HG03139 (cell line): ENCODE measurements around the gene CBLIF.
"Not testable (repeated sequence)": the region's sequence is repeated elsewhere in the genome, so short reads cannot be mapped to it uniquely, and the experiment has no call there.

Source experiments
- ATAC-seq: cut with Tn5 transposase; IDR thresholded peaks from one replicate; pipeline ENCODE4 v1.9.1; 2021; ENCODE audit not compliant: unreplicated experiment

The CBLIF gene

GRCh38 chr11:59848439-59848838 lies 3.1 kb upstream of the CBLIF start:
- not testable (repeated sequence) for ATAC-seq

- no peak for ATAC-seq
These were observed 2.3 kb upstream of the CBLIF start for GRCh38 chr11:59847626-59848025.

- ATAC-seq = no peak
These were observed 1.3 kb upstream of the CBLIF start for GRCh38 chr11:59846556-59846955.

- ATAC-seq = no peak
These were observed 3.0 kb downstream of the CBLIF start for GRCh38 chr11:59842316-59842715.

- no peak for ATAC-seq
These were observed 3.8 kb downstream of the CBLIF start for GRCh38 chr11:59841514-59841913.

- no peak for ATAC-seq
These were observed 5.7 kb downstream of the CBLIF start for GRCh38 chr11:59839615-59840014.

DNA sequence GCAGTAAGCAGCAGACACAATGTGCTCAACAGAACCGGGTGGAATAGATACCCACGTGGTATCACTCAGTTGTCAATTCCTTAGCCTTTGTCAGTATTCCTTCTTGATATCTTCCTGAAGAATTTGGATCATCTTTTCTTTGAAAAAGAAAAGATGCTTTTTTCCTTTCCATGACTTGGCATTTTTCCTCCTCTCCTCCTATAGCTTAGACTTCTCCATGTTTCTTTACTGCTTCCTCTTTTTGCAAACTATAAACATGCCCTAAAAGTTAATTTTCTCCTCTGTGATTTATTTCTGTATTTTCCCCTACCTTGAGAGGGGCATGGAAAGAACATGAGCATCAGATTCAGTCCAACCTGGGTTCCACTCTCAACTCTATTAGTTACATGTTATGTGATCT lies 11.7 kb downstream of the CBLIF start:
- ATAC-seq = no peak

DNA sequence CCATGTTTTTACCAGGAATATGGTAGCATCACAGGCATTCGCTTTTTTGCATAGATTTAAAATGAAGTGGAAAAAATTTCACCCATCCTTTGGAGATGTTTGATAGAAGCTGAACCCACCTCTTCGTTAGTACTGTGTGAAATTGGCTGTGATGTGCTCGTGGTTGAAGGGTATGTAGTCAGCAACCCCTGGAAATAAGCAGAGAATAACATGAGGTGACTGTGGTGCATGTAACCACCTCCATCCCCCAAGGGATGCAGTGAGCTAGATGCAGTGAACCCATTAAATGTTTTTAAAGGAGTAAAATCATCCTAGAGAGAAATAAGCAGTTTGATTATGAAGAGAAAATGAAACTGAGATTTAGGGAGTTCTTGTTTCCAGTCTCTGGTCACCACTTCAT lies 15.9 kb downstream of the CBLIF start:
- no peak for ATAC-seq

GRCh38 chr11:59822989-59823566 lies 22.2 kb downstream of the CBLIF start:
- peak; percentile 78 for ATAC-seq

DNA sequence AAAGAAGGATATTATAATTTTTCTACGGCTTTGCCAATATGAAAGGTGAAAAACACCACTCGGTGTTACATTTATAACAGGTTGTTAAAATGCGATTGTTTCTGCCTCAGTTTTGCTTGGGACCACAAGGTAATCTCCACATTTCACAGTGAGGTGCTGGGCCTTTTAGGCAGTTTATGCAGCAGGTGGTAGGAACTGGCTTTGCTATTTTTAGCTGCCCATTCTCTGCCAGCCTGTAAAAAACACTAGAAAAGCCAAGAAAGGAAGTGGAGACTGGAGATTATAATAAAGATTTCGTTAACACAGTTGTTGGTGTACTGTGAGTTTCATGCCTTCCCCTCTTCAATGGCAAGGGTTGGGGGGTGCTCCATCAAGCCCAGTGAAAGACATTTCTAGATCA lies 26.7 kb downstream of the CBLIF start:
- no peak for ATAC-seq

DNA sequence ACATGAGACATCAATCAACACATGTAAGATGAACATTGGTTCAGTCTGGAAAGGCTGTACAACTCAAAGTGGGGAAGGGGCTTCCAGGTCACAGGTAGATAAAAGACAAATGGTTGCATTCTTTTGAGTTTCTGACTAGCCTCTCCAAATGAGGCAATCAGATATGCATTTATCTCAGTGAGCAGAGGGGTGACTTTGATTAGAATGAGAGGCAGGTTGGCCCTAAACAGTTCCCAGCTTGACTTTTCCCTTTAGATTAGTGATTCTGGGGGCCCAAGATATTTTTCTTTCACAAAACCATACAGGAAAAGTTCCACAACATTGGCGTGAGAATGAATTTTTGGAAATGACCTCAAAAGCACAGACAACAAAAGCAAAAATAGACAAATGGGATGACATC lies 28.9 kb downstream of the CBLIF start:
- ATAC-seq = not testable (repeated sequence)

DNA sequence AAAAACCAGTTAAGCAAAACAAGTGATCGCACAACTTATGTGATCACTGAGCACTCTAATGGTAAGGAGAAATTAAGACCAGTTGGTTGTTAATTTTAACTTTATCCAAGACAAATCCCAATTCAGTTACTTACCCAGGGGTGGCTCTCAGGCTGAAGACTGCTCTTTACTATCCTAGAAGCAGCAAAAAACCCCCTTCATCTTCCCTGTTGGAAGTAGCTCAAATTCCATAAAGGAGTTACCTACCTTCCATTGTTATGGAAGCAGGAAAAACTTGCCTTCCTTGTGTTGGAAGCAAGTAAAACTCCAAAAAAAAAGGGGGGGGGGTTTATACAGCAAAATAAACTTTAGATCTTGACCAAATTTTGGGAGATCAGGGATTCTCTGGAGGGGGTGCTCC lies 29.5 kb downstream of the CBLIF start:
- ATAC-seq = no peak

DNA sequence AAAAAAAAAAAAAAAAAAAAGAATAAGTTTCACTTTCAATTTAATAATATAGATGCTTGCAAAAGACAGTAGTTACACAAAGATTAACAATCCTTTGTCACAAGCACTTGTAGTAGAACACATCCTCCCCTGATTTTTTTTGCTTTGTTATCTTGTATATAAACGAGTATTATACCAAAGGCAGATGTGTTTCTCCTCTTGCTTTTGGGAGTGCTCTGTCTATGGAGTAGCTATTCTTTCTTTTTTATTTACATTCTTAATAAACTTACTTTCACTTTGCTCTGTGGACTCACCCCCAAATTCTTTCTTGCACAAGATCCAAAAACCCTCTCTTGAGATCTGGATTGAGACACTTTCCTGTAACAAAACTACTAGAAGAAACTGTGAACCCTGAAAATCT lies 31.3 kb downstream of the CBLIF start:
- ATAC-seq = no peak

- ATAC-seq = no peak
These were observed 31.9 kb downstream of the CBLIF start for GRCh38 chr11:59813364-59813763.

GRCh38 chr11:59812220-59812619 lies 33.1 kb downstream of the CBLIF start:
- no peak for ATAC-seq

DNA sequence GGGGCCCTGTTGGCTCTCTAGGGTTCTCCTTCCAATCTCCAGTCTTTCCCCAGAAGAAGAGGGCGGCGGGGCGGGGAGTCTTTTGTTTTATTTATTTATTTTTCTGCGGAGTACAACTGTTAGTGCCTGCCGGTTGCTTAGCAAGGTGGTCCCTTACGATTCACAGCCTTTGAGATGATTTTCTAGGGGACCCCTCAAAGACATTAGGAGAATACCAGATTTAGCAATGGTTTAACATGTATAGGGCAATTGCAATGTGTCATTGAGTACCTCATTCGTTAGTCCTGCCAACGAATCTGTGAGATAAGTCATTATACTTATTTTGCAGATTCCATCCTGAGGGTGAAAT lies 34.4 kb downstream of the CBLIF start:
- ATAC-seq = no peak

DNA sequence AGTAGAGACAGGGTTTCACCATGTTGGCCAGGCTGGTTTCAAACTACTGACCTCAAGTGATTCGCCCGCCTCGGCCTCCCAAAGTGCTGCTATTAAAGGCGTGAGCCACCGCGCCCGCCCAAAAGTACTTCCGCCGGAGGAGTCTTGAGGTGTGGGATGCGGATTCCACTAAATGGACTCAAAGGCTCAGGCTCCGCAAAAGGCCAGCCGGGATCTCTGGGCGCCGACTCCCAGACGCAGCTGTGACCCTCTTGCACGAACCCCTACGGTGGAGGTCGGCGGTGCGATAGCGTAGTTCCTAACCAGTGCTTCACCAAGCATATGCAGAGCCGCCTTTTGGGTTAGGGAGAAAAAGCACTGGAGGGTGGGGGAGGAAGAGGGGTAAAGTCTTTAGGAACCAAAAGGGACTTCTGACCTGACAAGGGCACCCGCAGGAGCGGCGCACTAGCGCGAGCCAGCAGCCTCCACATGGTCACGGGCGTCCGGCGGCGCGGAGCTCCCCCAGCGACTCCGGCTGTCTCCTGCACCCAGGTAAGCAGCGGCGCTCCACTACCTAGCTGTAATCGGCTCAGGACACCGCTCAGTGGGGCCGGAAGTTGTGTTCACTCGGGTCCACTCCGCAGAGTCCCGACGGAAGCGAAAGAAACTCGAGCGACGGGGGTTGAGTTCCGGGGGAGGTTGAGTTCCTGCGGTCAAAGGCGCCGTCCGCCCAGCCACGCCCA lies 34.9 kb downstream of the CBLIF start, which contains the start of gene MRPL16:
TSS of gene MRPL16 (minus strand) at position 590 of the 722 bp plus-strand sequence. CDS start at position 470, 120 bp downstream.
- peak; percentile 97 for ATAC-seq

DNA sequence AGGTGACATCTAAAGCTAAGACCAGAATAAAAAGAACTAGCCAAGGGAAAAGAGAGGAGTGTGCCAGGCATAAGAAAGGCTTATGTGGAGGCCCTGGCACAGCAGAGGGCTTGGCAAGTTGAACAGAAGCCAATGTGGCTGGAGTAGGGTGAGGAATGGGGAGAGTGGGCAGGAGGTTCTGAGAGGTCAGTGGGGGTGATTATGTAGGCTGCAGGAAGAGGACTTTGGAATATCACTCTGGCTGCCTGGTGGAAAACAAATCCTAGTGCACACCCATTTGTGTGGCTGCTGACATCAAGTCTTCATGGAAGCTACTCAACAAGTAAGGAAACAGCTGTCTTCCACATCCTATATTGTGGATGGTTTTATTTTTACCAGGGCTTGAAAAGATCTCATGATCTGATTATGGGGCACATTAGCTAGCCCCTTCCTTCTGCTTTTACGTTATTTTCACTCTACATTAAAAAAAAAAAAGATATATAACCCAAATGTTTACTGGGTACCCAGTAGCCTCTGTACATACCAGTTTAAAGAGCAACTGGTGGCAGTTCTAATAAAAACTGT lies 38.2 kb downstream of the CBLIF start:
- no peak for ATAC-seq

DNA sequence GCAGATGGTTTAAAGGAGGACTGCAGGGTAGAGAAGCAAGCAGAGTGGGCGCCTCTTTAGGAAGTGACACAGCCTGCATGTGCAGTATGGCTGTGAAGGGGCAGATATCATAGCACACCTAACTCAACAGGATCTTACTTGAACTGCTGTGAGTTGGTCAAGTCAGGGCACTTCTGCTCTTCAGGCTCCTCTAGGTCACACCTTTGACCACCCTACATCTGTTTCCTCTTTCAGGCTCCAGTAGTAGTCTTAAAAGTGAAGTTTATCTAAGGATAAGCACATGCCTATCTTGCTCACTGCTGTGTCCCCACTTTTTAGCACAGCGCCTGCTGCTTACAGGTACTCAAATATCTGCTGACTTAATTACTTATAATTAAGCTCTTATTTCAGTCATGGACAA lies 41.2 kb downstream of the CBLIF start:
- no peak for ATAC-seq

GRCh38 chr11:59802639-59803176 lies 42.6 kb downstream of the CBLIF start:
- no peak for ATAC-seq

- no peak for ATAC-seq
These were observed 43.2 kb downstream of the CBLIF start for GRCh38 chr11:59801981-59802638.
